IMR-90 (cell line): ENCODE results near the gene MPP1. TPM values are rescaled to one million over a fixed set of nuclear protein-coding genes. Genes with fewer than 3 reads are reported as not detected.

ENCODE experiments used
- ATAC-seq: fragments of 200-7000 bp; cut with Tn5 transposase; 2 replicates; pipeline ENCODE4 v1.9.1; 2020; ENCODE audit warnings: low read depth, mild to moderate bottlenecking, moderate library complexity
- BruUV-seq: library from RNA; stranded (reverse); fragments of 400-500 nt; replicated peaks from 2 replicates; lab custom pipeline; 2021; lab: Mats Ljungman, UMichigan
- CTCF ChIA-PET: fragments of 300-600 bp; formaldehyde crosslinking; extraction: SDS; loops from one replicate; lab custom pipeline; 2021; ENCODE audit warnings: antibody characterized with exemption; lab: Yijun Ruan, JAX
- POLR2A ChIA-PET: fragments of 300-600 bp; sonication (Branson Sonifier 250); formaldehyde crosslinking; loops from one replicate; lab custom pipeline; 2022; ENCODE audit warnings: antibody characterized with exemption; ENCODE audit not compliant: unreplicated experiment; lab: Charles Lee
- DNase-seq: peaks from one replicate; pipeline ENCODE4 v3.0.0; 2013
- H2AFZ ChIP-seq: replicated peaks from 2 replicates; pipeline ENCODE3; 2013; ENCODE audit warnings: low read length, mild to moderate bottlenecking; ENCODE audit not compliant: poor library complexity
- H2AK5ac ChIP-seq: 2 replicates; pipeline ENCODE4 v1.6.1; 2013; ENCODE audit warnings: low read depth, low read length, inconsistent platforms
- H2AK9ac ChIP-seq: replicated peaks from 2 replicates; pipeline ENCODE3; 2013; ENCODE audit warnings: mild to moderate bottlenecking, low read depth, low read length, moderate library complexity; ENCODE audit not compliant: poor library complexity
- H2BK120ac ChIP-seq: 2 replicates; pipeline ENCODE4 v1.6.1; 2013; ENCODE audit warnings: low read depth, low read length, inconsistent platforms
- H2BK15ac ChIP-seq: 3 replicates; pipeline ENCODE4 v1.6.1; 2013; ENCODE audit warnings: low read depth, low read length, inconsistent platforms
- H2BK20ac ChIP-seq: 2 replicates; pipeline ENCODE4 v1.6.1; 2013; ENCODE audit warnings: low read depth, mild to moderate bottlenecking, inconsistent platforms, low read length, moderate library complexity
- H2BK5ac ChIP-seq: 2 replicates; pipeline ENCODE4 v1.6.1; 2013; ENCODE audit warnings: mild to moderate bottlenecking, low read depth, low read length, inconsistent platforms; ENCODE audit not compliant: poor library complexity, severe bottlenecking
- H3K14ac ChIP-seq: replicated peaks from 2 replicates; pipeline ENCODE4 v1.6.1; 2013; ENCODE audit warnings: low read depth, low read length, inconsistent platforms
- H3K18ac ChIP-seq: 2 replicates; pipeline ENCODE4 v1.6.1; 2013; ENCODE audit warnings: low read depth, low read length, control low read depth
- H3K23ac ChIP-seq: 2 replicates; pipeline ENCODE4 v1.6.1; 2013; ENCODE audit warnings: low read depth, low read length, inconsistent platforms
- H3K27ac ChIP-seq: 2 replicates; pipeline ENCODE4 v1.5.1; 2013; ENCODE audit warnings: mild to moderate bottlenecking, control low read depth, low read length; ENCODE audit not compliant: insufficient read depth
- H3K27me3 ChIP-seq: 2 replicates; pipeline ENCODE4 v1.6.1; 2013; ENCODE audit warnings: low read length; ENCODE audit not compliant: control insufficient read depth, insufficient read depth
- H3K36me3 ChIP-seq: 2 replicates; pipeline ENCODE4 v1.6.1; 2013; ENCODE audit warnings: low read length, mixed read lengths; ENCODE audit not compliant: control insufficient read depth, insufficient read depth
- H3K4ac ChIP-seq: 2 replicates; pipeline ENCODE4 v1.6.1; 2013; ENCODE audit warnings: low read depth, low read length, inconsistent platforms
- H3K4me1 ChIP-seq: 2 replicates; pipeline ENCODE4 v1.6.1; 2013; ENCODE audit warnings: low read length, mixed read lengths; ENCODE audit not compliant: control insufficient read depth, insufficient read depth
- H3K4me2 ChIP-seq: 2 replicates; pipeline ENCODE4 v1.6.1; 2013; ENCODE audit warnings: low read depth, mild to moderate bottlenecking, control low read depth, low read length, moderate library complexity
- H3K4me3 ChIP-seq: 2 replicates; pipeline ENCODE4 v1.5.1; 2013; ENCODE audit warnings: low read depth, mild to moderate bottlenecking, control low read depth, low read length, moderate library complexity; ENCODE audit not compliant: insufficient read depth
- H3K56ac ChIP-seq: 2 replicates; pipeline ENCODE4 v1.6.1; 2013; ENCODE audit warnings: low read length, inconsistent platforms; ENCODE audit not compliant: insufficient read depth; ENCODE audit errors: extremely low read depth
- H3K79me1 ChIP-seq, 2 experiments: 2 replicates each; pipeline ENCODE4 v1.6.1; 2013; ENCODE audit warnings: low read length in 2 of 2, inconsistent platforms in 1 of 2, low read depth in 1 of 2
- H3K9ac ChIP-seq: 2 replicates; pipeline ENCODE4 v1.6.1; 2013; ENCODE audit warnings: low read depth, low read length, control low read depth
- H3K9me1 ChIP-seq: 2 replicates; pipeline ENCODE4 v1.6.1; 2013; ENCODE audit warnings: low read length, inconsistent platforms; ENCODE audit not compliant: insufficient read depth
- H3K9me3 ChIP-seq: 2 replicates; pipeline ENCODE4 v1.6.1; 2013; ENCODE audit warnings: low read length; ENCODE audit not compliant: control insufficient read depth, insufficient read depth
- H4K20me1 ChIP-seq: 2 replicates; pipeline ENCODE4 v1.6.1; 2013; ENCODE audit warnings: low read length, inconsistent platforms; ENCODE audit not compliant: insufficient read depth
- H4K5ac ChIP-seq: 2 replicates; pipeline ENCODE4 v1.6.1; 2013; ENCODE audit warnings: mild to moderate bottlenecking, low read depth, low read length, control low read depth
- H4K8ac ChIP-seq, 2 experiments: 2 replicates each; pipeline ENCODE4 v1.6.1; 2013; ENCODE audit warnings: low read depth in 2 of 2, low read length in 2 of 2, control low read depth in 1 of 2, inconsistent platforms in 1 of 2
- H4K91ac ChIP-seq: 2 replicates; pipeline ENCODE4 v1.6.1; 2013; ENCODE audit warnings: low read depth, low read length, inconsistent platforms; ENCODE audit not compliant: insufficient read depth
- CHD1 ChIP-seq: IDR thresholded peaks from 2 replicates; pipeline ENCODE4 v1.6.1; 2012; ENCODE audit warnings: low read depth, low read length, improper control_type of control experiment
- MXI1 ChIP-seq: IDR thresholded peaks from 2 replicates; pipeline ENCODE4 v1.6.1; 2012; ENCODE audit warnings: low read depth, mild to moderate bottlenecking, low read length, moderate library complexity, borderline replicate concordance
- RAD21 ChIP-seq: IDR thresholded peaks from 2 replicates; pipeline ENCODE4 v1.6.1; 2012; ENCODE audit warnings: low read length, improper control_type of control experiment
- RFX5 ChIP-seq: IDR thresholded peaks from 2 replicates; pipeline ENCODE4 v1.8.0; 2012; ENCODE audit warnings: low read depth, mild to moderate bottlenecking, low read length, moderate library complexity
- SMC3 ChIP-seq: fragments of 150-350 bp; IDR thresholded peaks from 2 replicates; pipeline ENCODE4 v1.6.1; 2016; ENCODE audit warnings: low read depth, mild to moderate bottlenecking, antibody characterized with exemption, low read length, moderate library complexity
- WGBS, 2 experiments: methylation state at CpG; one replicate each; pipeline versions ENCODE4 v1.1.5 to v1.1.7; 2013; ENCODE audit warnings: missing lambda C conversion rate in 2 of 2; ENCODE audit not compliant: insufficient read length in 1 of 2; ENCODE audit errors: extremely low coverage in 2 of 2; 5-methylcytosine and 5-hydroxymethylcytosine counted together
- dilution Hi-C: fragments of 300-500 bp; cut with HindIII; formaldehyde crosslinking; loops from one replicate; pipeline ENCODE4 v1.14.3; 2018; ENCODE audit warnings: low sequenced_read_pairs; ENCODE audit not compliant: unreplicated experiment
- in situ Hi-C: fragments of 300-500 bp; cut with MboI; formaldehyde crosslinking; loops from 3 replicates; pipeline ENCODE4 v1.14.3; 2019; ENCODE audit warnings: low sequenced_read_pairs, inconsistent platforms, mixed read lengths
- intact Hi-C: fragments of 100-400 bp; cut with micrococcal nuclease; formaldehyde crosslinking; loops from 2 replicates; pipeline ENCODE4 v1.10.0; 2022
- polyA plus RNA-seq, 3 experiments: library from polyadenylated mRNA; depleted of rRNA; stranded (reverse); fragments of >200 nt; gene quantifications; 2 replicates each; pipeline ENCODE4 v1.2.3, GENCODE V29; 2012; ENCODE audit warnings: low replicate concordance in 1 of 3
- total RNA-seq: library from RNA; depleted of rRNA; stranded (reverse); fragments of >200 nt; gene quantifications from 2 replicates; pipeline ENCODE4 v1.2.3, GENCODE V29; 2012

Gene MPP1
- total and polyA plus RNA-seq, 2 of the 4 experiments (the other 2 are of a cell fraction): 35.2 to 43.0 TPM

DNA sequence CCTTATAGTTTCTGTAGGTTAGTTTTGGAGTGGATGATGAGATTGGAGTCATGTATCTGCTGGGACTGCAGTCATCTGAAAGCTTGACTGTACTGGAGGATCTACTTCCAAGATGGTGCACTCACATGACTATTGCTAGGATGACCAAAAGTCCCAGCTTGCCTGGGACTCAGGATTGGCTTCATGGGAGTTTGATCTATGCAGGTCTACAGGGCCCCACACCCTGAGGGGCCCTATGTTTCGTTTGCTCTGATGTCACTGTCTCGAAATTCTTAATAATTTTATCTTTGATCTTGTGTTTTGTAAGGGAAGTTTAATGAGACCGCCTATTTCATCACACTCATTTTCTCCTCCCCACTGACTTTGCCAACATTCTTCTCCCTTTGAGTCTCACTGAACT is 29.3 kb upstream of the MPP1 start, which contains the start of gene SMIM9:
Gene SMIM9, minus strand, starts transcription at position 101 of the 400 bp plus-strand sequence. CDS start 3,806 bp downstream, outside the sequence.
- H3K23ac ChIP-seq: no peak within 1 kb of the TSS
- no peak within 1 kb of the TSS for H4K8ac ChIP-seq
- dilution Hi-C loops (no loop called here), intact Hi-C loops (no loop called here), in situ Hi-C loops (no loop called here)
- ATAC-seq (no peak), DNase-seq (peak; percentile 12)
- no peak within 1 kb of the TSS for H4K91ac ChIP-seq
- H2BK15ac ChIP-seq: no peak within 1 kb of the TSS
- TF ChIP-seq SMC3: no peak
- TF ChIP-seq RAD21: no peak
- TF ChIP-seq RFX5: no peak
- TF ChIP-seq CHD1: no peak
- TF ChIP-seq MXI1: no peak
- no peaks in the 10 kb centered on the region for H3K4me1 ChIP-seq
- H3K9me1 ChIP-seq: no peaks in the 10 kb centered on the region
- ChIA-PET CTCF (no interaction called here), POLR2A (no interaction called here)
- no peak within 1 kb of the TSS for H3K56ac ChIP-seq
- no peak within 1 kb of the TSS for H3K4me2 ChIP-seq
- H3K79me1 ChIP-seq: no peaks in the 10 kb centered on the region
- no peak within 1 kb of the TSS for H3K18ac ChIP-seq
- H3K36me3 ChIP-seq: no peaks in the 10 kb centered on the region
- H3K4ac ChIP-seq: no peak within 1 kb of the TSS
- H3K9ac ChIP-seq: no peak within 1 kb of the TSS
- BruUV-seq: no TSS peak
- no peak within 1 kb of the TSS for H2BK5ac ChIP-seq
- H4K20me1 ChIP-seq: no peaks in the 10 kb centered on the region
- no peak within 1 kb of the TSS for H2AK5ac ChIP-seq
- H2AK9ac ChIP-seq: no peak within 1 kb of the TSS
- H2BK20ac ChIP-seq: no peak within 1 kb of the TSS
- H3K27me3 ChIP-seq: no peaks in the 10 kb centered on the region
- no peak within 1 kb of the TSS for H3K4me3 ChIP-seq
- H4K5ac ChIP-seq: no peak within 1 kb of the TSS
- WGBS, 2 experiments: no CpG with 5 or more reads among the region's 3 CpGs
- H2BK120ac ChIP-seq: no peak within 1 kb of the TSS
- H3K27ac ChIP-seq: no peak within 1 kb of the TSS
- H3K9me3 ChIP-seq: peaks cover 2% of the 10 kb centered on the region; the same call in 1 of the 2 replicates
- no peak within 1 kb of the TSS for H3K14ac ChIP-seq
- H2AFZ ChIP-seq: no peak within 1 kb of the TSS
